HL-60 (cell line): ENCODE measurements around the gene TRPM2.

Experiments used
- REST ChIP-seq: IDR thresholded peaks from 2 replicates; pipeline ENCODE4 v1.6.1; 2012; ENCODE audit warnings: low read depth; ENCODE audit not compliant: insufficient replicate concordance
- TF ChIP-seq, protein P1 (sequence below): IDR thresholded peaks from one replicate; pipeline ENCODE4 v1.5.1; 2011; ENCODE audit warnings: low read length, control low read depth, inconsistent platforms; ENCODE audit not compliant: insufficient read depth

DNA sequence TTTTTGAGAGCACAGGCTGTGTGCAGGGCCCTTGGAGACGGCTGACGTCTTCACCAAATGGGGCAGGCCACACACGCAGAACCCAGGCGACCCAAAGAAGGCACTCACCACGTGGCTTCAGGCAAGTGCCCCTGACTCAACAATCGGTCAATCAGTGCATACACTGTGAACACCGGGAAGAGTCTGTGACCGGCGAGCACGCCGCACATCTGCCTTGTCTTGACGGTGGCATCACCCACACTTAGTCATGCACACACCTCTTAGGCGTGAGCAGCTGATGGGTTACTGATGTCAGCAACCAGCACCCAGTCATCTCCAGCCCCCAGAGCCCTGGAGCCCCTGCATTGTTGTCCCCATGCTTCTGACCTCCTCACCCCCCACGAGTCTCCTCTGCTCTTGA lies 97.0 kb downstream of the TRPM2 start:
- TF ChIP-seq, protein P1, sequence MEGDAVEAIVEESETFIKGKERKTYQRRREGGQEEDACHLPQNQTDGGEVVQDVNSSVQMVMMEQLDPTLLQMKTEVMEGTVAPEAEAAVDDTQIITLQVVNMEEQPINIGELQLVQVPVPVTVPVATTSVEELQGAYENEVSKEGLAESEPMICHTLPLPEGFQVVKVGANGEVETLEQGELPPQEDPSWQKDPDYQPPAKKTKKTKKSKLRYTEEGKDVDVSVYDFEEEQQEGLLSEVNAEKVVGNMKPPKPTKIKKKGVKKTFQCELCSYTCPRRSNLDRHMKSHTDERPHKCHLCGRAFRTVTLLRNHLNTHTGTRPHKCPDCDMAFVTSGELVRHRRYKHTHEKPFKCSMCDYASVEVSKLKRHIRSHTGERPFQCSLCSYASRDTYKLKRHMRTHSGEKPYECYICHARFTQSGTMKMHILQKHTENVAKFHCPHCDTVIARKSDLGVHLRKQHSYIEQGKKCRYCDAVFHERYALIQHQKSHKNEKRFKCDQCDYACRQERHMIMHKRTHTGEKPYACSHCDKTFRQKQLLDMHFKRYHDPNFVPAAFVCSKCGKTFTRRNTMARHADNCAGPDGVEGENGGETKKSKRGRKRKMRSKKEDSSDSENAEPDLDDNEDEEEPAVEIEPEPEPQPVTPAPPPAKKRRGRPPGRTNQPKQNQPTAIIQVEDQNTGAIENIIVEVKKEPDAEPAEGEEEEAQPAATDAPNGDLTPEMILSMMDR: no peak
- no peak for TF ChIP-seq REST
